T-helper 1 cell treated with Interleukin-12 subunit alpha and Interleukin-12 subunit beta and Interleukin-4 antibody, amounts not matched to agents 30 ng/mL and 1 ng/mL, for 36 hours (primary cell): ENCODE measurements around the gene ARMC7. TPM values are rescaled to one million over a fixed set of nuclear protein-coding genes. Genes with fewer than 3 reads are reported as not detected.
"Not testable (repeated sequence)": the region's sequence is repeated elsewhere in the genome, so short reads cannot be mapped to it uniquely, and the experiment has no call there.

ENCODE experiments used
- intact Hi-C: fragments of 100-400 bp; cut with micrococcal nuclease; formaldehyde crosslinking; loops from one replicate; pipeline ENCODE4 v1.15.1; 2024
- total RNA-seq: library from RNA; stranded (reverse); gene quantifications from 2 replicates; pipeline ENCODE4 v1.2.3, GENCODE V29; 2022

ARMC7 gene
- total RNA-seq, 1 donor from 2014 or later: 16.5 TPM

DNA sequence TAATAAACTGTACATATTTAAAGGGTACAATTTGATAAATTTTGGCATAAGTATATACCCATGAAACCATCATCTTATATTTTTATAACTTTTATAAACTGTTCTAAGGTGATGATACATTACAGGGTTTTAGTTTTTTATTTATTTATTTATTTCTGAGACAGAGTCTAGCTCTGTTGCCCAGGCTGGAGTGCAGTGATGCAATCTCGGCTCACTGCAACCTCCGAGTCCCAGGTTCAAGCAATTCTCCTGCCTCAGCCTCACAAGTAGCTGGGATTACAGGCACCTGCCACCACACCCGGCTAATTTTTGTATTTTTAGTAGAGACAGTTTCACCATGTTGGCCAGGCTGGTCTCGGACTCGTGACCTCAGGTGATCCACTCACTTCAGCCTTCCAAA lies 18.2 kb downstream of the ARMC7 start:
- intact Hi-C loops: not testable (repeated sequence)

DNA sequence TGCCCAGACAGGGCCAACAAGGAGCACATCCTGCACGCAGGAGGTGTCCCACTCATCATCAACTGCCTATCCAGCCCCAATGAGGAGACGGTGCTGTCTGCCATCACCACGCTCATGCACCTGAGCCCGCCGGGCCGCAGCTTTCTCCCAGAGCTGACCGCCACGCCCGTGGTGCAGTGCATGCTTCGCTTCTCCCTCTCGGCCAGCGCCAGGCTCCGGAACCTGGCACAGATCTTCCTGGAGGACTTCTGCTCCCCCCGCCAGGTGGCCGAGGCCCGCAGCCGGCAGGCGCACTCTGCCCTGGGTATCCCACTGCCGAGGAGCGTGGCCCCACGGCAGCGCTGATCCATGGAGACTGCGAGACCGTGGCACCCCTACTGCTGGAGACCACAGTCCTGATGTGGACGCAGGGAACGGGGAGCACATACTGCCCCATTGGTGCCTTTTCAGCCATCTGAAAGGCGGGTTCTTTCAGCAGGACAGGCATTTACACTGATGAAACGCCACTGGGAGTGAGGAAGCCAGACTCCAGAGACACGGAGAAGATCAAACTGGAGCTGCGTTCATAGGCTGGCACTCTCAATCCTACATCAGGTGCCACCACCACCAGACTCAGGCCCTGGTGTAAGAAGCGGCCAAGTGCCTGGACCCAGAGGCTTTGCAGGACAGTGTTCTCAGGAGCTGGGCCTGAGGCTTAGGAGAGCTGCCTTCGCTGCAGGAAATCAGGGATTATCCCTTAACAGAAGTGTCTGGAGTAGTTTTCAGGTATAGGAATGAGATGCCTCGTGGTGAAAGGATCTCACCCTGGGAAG lies 19.1 kb downstream of the ARMC7 start:
- intact Hi-C loops: no loop called here

DNA sequence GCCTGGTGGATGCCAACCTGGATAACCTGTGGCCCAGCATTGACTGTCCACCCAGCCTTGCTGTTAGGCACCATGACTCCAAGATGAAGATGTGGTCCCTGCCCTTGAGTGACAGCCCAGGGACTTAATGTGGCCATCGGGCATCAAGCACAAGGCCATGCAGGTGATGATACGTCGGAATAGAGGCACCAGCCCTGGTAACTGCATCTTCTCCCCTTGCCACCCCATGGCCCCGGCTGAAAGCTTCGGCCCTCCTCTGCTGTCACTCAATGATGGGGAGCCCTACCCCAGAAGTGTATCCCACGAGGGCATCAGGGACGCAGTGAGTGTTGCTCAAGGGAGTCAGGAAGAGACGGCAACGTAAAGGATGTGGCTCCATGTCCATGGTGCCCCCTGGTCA lies 19.8 kb downstream of the ARMC7 start:
- intact Hi-C loops: no loop called here

DNA sequence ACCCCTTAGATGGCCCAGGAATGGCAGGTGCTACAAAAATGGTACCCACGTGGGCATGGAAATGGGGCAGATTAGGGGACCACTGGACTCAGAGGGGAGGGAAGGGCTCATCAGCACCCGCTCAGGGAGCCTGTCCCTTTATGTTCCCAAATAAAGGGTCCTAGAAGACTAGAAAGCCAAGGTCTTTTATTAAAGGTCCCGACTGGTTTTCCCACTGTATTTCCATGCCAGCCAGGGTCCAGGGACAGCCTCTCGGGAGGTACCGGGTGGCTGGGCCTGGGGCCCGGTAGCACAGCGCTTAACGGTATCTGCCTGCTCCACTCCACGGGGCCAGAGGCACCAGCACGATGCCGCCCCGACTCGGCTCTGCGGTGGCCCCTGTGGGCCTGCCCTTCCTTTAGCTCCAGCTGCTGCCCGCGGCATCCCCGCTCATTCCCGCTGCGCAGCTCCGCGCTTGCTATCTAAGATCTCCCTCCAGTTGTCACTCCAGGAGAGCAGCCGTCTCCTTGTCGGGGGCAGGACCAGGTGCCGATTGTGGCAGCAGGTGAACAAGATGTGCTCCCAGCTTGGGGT lies 20.4 kb downstream of the ARMC7 start:
- intact Hi-C loops: loop anchor here (1.0 to 5.0 kb wide), 4 partner anchors 16 to 69 kb away; partner anchors contain the start of gene JPT1

DNA sequence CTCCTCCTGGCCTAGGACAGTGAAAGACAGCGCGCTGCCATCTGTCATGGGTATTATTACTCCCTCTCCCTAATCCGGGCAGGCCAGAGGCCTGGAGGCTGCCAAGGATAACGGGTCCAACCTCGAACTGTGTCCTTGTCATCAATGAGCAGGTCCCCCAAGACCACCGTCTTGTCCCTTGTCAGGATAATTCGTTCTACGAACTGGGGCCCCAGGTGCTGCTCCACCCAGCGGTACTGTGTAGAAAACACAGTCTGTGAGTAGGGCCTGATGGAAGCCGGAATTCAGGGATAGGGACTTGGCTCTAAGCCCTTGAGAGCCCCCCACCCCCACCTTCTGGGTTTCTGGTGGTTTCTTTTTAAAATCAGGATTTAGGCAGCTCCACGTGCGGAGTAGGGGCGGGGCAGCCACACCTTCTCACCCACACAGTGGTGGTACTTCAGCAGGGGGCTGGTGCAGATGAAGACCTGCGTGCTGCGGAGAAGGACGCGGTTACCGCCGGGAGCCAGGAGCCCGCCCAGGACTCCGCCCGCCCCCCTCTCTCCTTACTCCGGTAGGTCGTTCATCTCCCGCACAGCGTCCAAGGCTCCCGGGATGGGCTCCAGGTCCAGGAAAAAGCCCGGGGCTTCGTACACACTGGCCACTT lies 21.0 kb downstream of the ARMC7 start:
- intact Hi-C loops: loop anchor here (1.0 to 5.0 kb wide), 6 partner anchors 16 to 169 kb away; partner anchors contain the start of genes JPT1 and NUP85

DNA sequence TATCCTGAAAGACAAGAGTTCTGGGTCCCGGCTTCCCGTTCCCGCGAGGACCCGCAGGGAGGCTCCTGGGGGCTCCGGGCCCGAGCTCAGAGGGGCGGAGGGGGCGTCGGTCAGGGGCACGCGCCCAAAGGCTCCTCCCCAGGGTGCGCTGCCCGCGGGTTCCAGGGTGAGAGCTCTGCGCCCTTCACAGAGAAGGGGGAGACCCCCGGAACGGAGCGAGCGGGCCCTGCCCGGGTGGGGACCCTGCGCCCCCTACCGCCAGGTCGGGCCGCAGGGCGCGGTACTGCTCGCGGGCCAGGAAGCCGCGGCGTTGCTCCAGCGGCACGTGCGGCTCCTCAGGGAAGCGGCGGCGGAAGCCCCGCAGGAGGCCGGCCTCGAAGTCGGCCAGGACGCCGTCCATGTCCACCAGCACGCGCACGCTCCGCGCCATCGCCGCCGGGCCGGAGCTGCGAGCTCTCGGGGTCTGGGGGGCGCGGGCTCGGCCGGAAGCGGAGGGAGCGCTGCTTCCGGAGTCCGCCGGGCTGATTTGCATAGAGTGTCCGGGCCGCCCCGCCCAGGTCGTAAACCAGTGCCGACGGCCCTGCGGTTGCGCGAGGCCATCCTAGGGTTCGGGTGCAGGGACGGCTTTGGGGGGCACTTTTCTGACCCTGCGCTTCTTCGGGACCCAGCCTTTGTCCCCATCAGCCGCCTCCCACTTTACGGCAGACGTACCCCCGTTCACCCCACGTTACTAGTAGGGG lies 21.7 kb downstream of the ARMC7 start, which contains the start of gene NT5C:
Gene NT5C (minus strand): TSS at position 465 of the 740 bp plus-strand sequence. CDS start 35 bp downstream, at position 430.
- intact Hi-C loops: loop anchor here (1.0 to 5.0 kb wide), 5 partner anchors 23 to 170 kb away; partner anchors contain the start of genes JPT1 and NUP85

DNA sequence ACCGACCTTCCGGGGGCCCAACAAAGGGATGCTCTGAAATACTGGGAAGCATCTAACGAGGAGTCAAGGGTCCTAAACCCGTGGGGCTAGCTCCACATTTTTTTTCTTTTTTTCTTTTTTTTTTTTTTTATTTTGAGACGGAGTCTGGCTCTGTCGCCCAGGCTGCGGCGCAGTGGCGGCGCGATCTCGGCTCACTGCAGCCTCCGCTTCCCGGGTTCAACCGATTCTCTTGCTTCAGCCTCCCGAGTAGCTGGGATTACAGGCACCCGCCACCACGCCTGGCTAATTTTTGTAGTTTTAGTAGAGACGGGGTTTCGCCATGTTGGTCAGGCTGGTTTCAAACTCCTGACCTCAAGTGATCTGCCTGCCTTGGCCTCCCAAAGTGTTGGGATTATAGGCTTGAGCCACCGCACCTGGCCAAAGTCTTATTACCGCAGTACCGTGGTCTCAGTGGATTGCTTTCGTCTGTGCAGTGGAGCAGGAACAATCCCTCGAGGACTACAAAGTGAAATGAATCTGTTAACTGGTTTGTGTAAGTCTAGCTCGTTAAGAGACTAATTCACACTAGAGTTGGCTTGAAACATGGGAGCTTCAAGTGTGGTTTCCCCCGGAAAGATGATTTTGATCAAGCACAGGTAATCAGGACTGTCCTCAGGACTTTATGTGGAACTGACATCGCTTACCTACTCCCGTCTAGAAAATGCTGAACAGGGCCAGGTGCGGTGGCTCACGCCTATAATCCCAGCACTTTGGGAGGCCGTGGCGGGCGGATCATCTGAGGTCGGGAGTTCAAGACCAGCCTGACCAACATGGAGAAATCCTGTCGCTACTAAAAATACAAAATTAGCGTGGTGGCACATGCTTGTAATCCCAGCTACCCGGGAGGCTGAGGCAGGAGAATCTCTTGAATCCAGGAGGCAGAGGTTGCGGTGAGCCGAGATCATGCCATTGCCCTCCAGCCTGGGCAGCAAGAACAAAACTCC lies 22.5 kb downstream of the ARMC7 start:
- intact Hi-C loops: loop anchor here (5.0 kb wide), 1 partner anchor 40 kb away; no protein-coding TSS in a partner anchor

DNA sequence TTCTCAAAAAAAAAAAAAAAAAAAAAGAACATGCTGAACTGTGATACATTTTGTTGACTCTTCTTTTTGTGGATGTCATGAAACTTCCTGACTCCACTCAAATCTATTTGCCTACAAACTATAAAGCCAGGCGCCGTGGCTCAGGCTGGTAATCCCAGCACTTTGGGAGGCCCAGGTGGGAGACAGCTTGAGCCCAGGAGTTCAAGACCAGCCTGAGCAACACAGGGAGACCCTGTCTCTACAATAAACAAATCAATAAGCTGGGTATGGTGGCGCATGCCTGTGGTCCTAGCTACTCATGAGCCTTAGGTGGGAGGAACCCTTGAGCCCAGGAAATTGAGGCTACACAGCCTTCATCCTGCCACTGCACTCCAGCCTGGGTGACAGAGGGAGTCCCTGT lies 23.2 kb downstream of the ARMC7 start:
- intact Hi-C loops: loop anchor here (5.0 kb wide), 1 partner anchor 39 kb away; no protein-coding TSS in a partner anchor

DNA sequence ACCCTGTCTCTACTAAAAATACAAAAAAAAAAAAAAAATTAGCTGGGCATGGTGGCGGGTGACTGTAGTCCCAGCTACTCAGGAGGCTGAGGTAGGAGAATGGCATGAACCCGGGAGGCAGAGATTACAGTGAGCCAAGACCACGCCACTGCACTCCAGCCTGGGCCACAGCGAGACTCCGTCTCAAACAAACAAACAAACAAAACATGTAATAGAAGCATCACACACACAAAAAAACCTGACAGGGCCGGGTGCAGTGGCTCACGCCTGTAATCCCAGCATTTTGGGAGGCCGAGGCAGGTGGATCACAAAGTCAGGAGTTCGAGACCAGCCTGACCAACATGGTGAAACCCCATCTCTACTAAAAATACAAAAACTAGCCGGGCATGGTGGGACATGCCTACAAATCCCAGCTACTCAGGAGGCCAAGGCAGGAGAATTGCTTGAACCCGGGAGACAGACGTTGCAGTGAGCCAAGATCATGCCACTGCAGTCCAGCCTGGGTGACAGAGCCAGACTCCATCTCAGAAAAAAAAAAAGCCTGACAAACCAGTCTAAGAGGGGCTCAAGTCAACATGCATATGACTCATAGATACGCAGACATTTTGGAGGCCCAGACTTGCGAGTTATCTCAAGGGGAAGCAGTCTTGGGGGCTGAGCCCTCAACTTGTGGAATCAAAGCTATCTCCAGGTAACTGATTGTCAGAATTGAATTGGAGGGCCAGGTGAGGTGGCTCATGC lies 24.0 kb downstream of the ARMC7 start:
- intact Hi-C loops: loop anchor here (5.0 kb wide), 1 partner anchor 39 kb away; no protein-coding TSS in a partner anchor

DNA sequence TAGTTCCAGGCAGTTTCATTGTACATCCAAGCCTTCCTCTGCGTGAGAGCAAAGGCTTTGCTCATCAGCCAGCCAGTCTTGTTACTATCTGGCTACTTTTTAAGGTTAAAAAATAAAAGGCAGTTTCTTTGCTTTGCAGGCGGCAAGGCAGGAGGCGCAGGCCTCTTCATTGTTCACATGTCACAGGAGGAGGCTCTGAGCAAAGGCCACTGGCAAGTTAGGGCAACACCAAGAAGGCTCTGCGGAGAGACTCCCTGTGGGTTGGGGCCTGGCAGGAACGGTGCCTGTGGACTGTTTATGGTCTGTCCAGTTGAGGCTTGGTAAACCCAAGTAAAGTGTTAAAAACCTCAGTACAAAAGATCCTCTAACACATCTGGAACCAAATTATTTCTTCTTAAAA lies 25.7 kb downstream of the ARMC7 start:
- intact Hi-C loops: no loop called here

DNA sequence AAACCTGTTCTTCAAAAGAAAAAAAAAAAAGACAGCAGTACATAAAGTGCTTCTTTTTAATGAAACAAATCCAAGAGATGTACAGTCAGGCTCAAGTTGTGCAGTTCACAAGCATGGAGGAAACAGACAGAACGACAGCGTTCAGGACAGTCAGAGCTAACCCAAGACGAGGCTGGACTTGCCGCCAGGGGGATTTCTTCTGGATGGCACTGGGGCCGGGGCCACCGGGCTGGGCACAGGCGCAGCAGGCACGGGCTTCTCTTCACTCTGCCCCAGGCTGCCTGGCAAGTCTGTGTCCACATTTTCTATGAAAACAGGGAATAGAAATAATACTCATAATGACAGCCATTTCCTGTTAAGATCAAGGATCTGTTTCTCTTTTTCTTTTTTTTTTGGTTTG lies 26.2 kb downstream of the ARMC7 start:
- intact Hi-C loops: no loop called here

DNA sequence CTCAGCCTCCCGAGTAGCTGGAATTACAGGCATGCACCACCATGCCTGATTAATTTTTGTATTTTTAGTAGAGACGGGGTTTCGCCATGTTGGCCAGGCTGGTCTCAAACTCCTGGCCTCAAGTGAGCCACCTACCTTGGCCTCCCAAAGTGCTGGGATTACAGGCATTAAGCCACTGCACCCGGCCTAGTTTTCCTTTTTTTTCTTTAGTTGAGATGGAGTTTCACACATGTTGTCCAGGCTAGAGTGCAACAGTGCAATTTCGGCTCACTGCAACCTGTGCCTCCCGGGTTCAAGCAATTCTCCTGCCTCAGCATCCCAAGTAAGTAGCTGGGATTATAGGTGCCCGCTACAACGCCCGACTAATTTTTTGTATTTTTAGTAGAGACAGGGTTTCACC lies 28.0 kb downstream of the ARMC7 start:
- intact Hi-C loops: not testable (repeated sequence)

DNA sequence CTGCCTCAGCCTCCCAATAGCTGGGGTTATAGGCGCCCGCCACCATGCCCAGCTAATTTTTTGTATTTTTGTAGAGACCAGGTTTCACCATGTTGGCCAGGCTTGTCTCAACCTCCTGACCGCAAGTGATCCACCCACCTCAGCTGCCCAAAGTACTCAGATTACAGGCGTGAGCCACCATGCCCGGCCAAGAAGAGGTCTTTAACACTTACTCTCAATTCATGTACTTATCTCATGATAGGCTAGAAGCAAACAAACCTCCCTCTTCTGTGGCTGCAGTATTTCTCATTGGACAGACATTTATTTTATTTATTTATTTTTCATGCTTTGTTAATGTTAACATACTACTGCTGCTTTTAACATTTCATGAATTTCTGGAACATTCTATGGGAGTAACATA lies 28.8 kb downstream of the ARMC7 start:
- intact Hi-C loops: no loop called here

DNA sequence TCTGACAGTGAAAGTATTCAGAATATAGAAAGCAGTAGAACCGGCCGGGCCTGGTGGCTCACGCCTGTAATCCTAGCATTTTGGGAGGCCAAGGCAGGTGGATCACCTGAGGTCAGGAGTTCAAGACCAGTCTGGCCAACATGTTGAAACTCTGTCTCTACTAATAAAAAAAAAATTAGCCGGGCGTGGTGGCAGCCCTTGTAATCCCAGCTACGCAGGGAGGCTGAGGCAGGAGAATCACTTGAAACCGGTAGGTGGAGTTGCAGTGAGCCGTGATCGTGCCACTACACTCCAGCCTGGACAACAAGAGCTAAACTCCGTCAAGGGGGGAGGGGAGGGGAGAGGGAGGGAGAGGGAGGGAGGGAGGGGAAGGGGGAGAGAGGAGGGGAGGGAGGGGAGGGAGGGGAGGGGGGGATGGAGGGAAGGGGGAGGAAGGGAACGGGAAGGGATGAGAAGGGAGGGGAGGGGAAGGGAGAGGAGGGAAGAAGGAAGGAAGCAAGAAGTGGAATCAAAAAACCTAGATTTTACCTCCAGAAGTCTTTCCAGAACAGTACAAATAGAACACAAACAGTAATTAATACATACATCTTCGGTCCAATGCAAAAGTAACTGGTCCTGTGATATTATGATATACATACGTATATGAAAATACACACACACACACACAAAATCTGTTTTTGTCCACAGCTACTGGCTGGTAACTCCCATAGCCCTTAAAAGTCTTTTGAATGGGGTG lies 32.6 kb downstream of the ARMC7 start:
- intact Hi-C loops: no loop called here

DNA sequence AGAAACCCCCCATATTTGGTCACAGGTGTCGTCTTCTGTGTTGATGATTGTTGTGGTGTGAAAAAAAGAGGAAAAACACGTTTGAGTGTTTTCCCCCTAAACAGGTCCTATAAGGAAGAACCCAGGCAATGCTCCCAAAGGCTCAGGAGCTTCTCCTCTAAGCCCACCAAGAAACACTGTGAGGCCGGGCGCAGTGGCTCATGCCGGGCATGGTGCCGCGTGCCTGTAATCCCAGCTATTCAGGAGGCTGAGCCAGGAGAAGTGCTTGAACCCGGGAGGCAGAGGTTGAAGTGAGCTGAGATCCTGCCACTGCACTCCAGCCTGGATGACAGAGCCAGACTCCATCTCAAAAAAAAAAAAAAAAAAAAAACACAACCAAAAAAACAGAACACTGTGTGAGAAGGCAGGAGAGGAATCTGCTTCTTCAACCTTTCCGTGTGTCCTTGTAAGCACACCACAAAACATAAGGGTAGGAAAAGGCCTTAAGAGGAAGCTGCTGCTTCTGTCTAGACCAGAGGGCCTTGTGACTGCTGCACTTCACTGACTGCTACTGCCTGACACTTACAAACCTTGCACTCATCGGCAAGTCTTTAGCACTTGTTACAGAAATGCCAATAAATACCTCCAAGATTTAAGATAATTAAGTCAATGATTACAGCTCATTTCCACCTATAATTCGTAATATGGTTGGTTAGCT lies 35.2 kb downstream of the ARMC7 start:
- intact Hi-C loops: no loop called here

DNA sequence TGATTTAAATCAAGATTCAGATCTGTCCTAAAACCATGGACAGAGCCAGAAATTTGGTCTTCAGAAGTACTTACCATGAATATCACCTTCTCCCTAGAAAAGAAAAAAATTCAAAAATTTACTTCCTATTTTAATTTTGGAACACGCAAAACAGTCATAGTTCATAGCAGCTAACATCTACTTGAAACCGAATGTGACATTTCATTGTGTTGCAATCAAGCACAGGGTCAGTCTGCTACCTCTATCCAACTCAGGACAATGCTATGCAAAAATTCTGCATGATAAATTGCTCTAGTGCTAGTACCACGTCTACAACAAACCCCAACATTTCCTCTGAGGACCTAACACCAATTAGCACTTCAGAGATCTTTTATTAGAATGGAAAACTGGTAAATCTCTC lies 36.8 kb downstream of the ARMC7 start:
- intact Hi-C loops: no loop called here

DNA sequence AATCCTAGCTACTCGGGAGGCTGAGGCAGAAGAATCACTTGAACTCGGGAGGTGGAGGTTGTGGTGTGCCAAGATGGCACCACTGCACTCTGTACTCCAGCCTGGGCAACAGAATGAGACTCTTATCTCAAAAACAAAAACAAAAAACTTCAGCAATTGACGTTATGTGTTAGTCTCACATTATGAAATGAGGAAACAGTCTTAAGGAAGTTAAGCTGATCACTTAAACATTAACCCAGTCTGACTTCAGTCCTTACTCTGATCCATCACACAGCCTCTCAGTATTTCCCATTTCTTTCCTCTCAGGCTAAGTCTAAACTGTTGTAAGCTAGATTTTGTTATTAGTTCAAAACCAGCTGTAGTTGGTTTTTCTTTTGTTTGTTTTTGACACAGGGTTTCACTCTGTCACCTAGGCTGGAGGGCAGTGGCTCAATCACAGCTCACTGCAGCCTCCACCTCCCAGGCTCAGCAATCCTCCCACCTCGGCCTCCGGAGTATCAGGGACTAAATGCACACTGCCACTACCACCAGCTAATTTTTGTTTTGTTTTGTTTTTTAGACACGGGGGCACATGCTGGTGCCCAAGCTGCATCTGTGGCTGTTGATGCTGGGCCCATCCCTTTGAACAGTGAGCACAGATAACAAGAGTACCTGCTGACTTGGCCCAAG lies 38.2 kb downstream of the ARMC7 start:
- intact Hi-C loops: no loop called here
